Loucy (cell line): ENCODE results near the gene MEGF6.

ENCODE experiments used
- H2AFZ ChIP-seq: fragments of 200-600 bp; sonication (generic); 2 replicates; pipeline ENCODE4 v1.6.0; 2016; ENCODE audit warnings: antibody characterized with exemption, mild to moderate bottlenecking, low read length, moderate library complexity
- H3F3A ChIP-seq: fragments of 200-600 bp; 2 replicates; pipeline ENCODE4 v1.6.0; 2016; ENCODE audit warnings: antibody characterized with exemption, low read depth, mild to moderate bottlenecking
- H3K27me3 ChIP-seq: fragments of 200-600 bp; sonication (generic); 2 replicates; pipeline ENCODE4 v1.6.1; 2014; ENCODE audit warnings: low read length, mild to moderate bottlenecking; ENCODE audit not compliant: insufficient read depth, poor library complexity, severe bottlenecking
- H3K36me3 ChIP-seq: fragments of 200-600 bp; sonication (generic); 2 replicates; pipeline ENCODE4 v1.6.1; 2016; ENCODE audit warnings: low read length; ENCODE audit not compliant: insufficient read depth
- H3K4me1 ChIP-seq: fragments of 200-600 bp; sonication (generic); 2 replicates; pipeline ENCODE4 v1.5.1; 2014; ENCODE audit warnings: low read length, mild to moderate bottlenecking; ENCODE audit not compliant: insufficient read depth, poor library complexity, severe bottlenecking
- H3K4me2 ChIP-seq: fragments of 200-600 bp; sonication (generic); 2 replicates; pipeline ENCODE4 v1.6.0; 2014; ENCODE audit warnings: antibody characterized with exemption, low read length, low read depth, mild to moderate bottlenecking; ENCODE audit not compliant: poor library complexity, severe bottlenecking
- H3K4me3 ChIP-seq: fragments of 200-600 bp; sonication (generic); 2 replicates; pipeline ENCODE4 v1.5.1; 2014; ENCODE audit warnings: low read length, mild to moderate bottlenecking, mixed read lengths; ENCODE audit not compliant: poor library complexity, severe bottlenecking
- H3K79me2 ChIP-seq: fragments of 200-600 bp; sonication (generic); 2 replicates; pipeline ENCODE4 v1.6.1; 2014; ENCODE audit warnings: low read length; ENCODE audit not compliant: insufficient read depth
- H3K9ac ChIP-seq: fragments of 200-600 bp; sonication (generic); 2 replicates; pipeline ENCODE4 v1.6.0; 2014; ENCODE audit warnings: mild to moderate bottlenecking, low read depth, low read length, moderate library complexity; ENCODE audit not compliant: poor library complexity, severe bottlenecking
- H3K9me2 ChIP-seq: fragments of 200-600 bp; sonication (generic); replicated peaks from 2 replicates; pipeline ENCODE4 v1.6.1; 2016; ENCODE audit warnings: low read depth, low read length, mixed read lengths
- H3K9me3 ChIP-seq: fragments of 200-600 bp; sonication (generic); 2 replicates; pipeline ENCODE4 v1.6.1; 2014; ENCODE audit warnings: mild to moderate bottlenecking, antibody characterized with exemption, low read length, low read depth; ENCODE audit not compliant: insufficient read depth
- H4K20me1 ChIP-seq: fragments of 200-600 bp; sonication (generic); 2 replicates; pipeline ENCODE4 v1.6.0; 2014; ENCODE audit warnings: antibody characterized with exemption, low read length, mild to moderate bottlenecking; ENCODE audit not compliant: insufficient read depth, poor library complexity, severe bottlenecking
- CTCF ChIP-seq: fragments of 200-600 bp; sonication (generic); conservative IDR thresholded peaks from 2 replicates; pipeline ENCODE4 v1.5.1; 2014; ENCODE audit warnings: mild to moderate bottlenecking, antibody characterized with exemption, low read length
- EZH2phosphoT487 ChIP-seq: fragments of 200-600 bp; IDR thresholded peaks from 2 replicates; pipeline ENCODE4 v1.6.1; 2018; ENCODE audit warnings: antibody characterized with exemption, mild to moderate bottlenecking, moderate library complexity, borderline replicate concordance

Gene MEGF6

GRCh38 chr1:3511306-3511705, 100.0 kb downstream of the MEGF6 start:
- Histone ChIP-seq H3K9me3 (no peaks in the 10 kb centered on the region), H3K79me2 (peaks cover 12% of the 10 kb centered on the region; the same call in 1 of the 2 replicates), H3K4me1 (peaks cover 21% of the 10 kb centered on the region), H3F3A (no peaks in the 10 kb centered on the region), H3K36me3 (no peaks in the 10 kb centered on the region), H3K4me2 (no peak overlapping the region), H3K9ac (no peak overlapping the region), H3K9me2 (no peaks in the 10 kb centered on the region), H4K20me1 (no peaks in the 10 kb centered on the region), H2AFZ (no peak overlapping the region), H3K27me3 (no peaks in the 10 kb centered on the region), H3K4me3 (no peak overlapping the region)
- TF ChIP-seq CTCF (no peak), EZH2phosphoT487 (no peak)

- Histone ChIP-seq H3K79me2 (peaks cover 12% of the 10 kb centered on the region; the same call in 1 of the 2 replicates), H3K27me3 (no peaks in the 10 kb centered on the region), H3F3A (no peaks in the 10 kb centered on the region), H3K4me2 (no peak overlapping the region), H3K9me3 (no peaks in the 10 kb centered on the region), H3K9me2 (no peaks in the 10 kb centered on the region), H4K20me1 (no peaks in the 10 kb centered on the region), H3K4me1 (peaks cover 18% of the 10 kb centered on the region), H3K4me3 (no peak overlapping the region), H3K36me3 (no peaks in the 10 kb centered on the region), H3K9ac (no peak overlapping the region), H2AFZ (no peak overlapping the region)
- TF ChIP-seq CTCF = no peak
These were observed 100.4 kb downstream of the MEGF6 start for GRCh38 chr1:3510956-3511250.

GRCh38 chr1:3510136-3510955, 101.0 kb downstream of the MEGF6 start:
- H3K9me3 ChIP-seq = no peaks in the 10 kb centered on the region
- TF ChIP-seq EZH2phosphoT487 = no peak
- TF ChIP-seq CTCF = no peak
- no peaks in the 10 kb centered on the region for H4K20me1 ChIP-seq
- no peak overlapping the region for H3K4me2 ChIP-seq
- no peaks in the 10 kb centered on the region for H3K9me2 ChIP-seq
- peaks cover 9% of the 10 kb centered on the region; the same call in 1 of the 2 replicates for H3K79me2 ChIP-seq
- H3F3A ChIP-seq = no peaks in the 10 kb centered on the region
- H3K36me3 ChIP-seq = no peaks in the 10 kb centered on the region
- H2AFZ ChIP-seq = no peak overlapping the region
- no peak overlapping the region for H3K9ac ChIP-seq
- H3K4me3 ChIP-seq = no peak overlapping the region
- no peaks in the 10 kb centered on the region for H3K27me3 ChIP-seq
- peaks cover 13% of the 10 kb centered on the region for H3K4me1 ChIP-seq
